ENCODE results near the gene CHST4. TPM values are rescaled to one million over a fixed set of nuclear protein-coding genes. Genes with fewer than 3 reads are reported as not detected.

CHST4 gene
- total RNA-seq, 2 donors from 2014 or later, result 0.18 to 1.2 TPM

- intact Hi-C loops (cut with DNase I), result no loop called here
- no peaks in the 10 kb centered on the region for H3K36me3 ChIP-seq
- H3K4me3 ChIP-seq, result no peak overlapping the region
- no peak overlapping the region for H3K27ac ChIP-seq
- no peaks in the 10 kb centered on the region for H3K27me3 ChIP-seq (replicated peaks; ENCODE audit: insufficient read depth)
- DNase-seq (ENCODE audit: low spot score), result no peak
- WGBS, result 92% methylated on average over 28 of the region's 28 CpGs
- H3K4me1 ChIP-seq (replicated peaks), result no peaks in the 10 kb centered on the region
- TF ChIP-seq POLR2AphosphoS5 (IDR thresholded peaks at IDR 0.05) (no peak), CTCF (IDR thresholded peaks at IDR 0.05) (no peak), POLR2A (IDR thresholded peaks at IDR 0.05) (no peak)
- no peaks in the 10 kb centered on the region for H3K9me3 ChIP-seq
Measured at GRCh38 chr16:71536752-71537499, 10.7 kb downstream of the CHST4 start.

- 68% methylated on average over 6 of the region's 6 CpGs for WGBS
- H3K27ac ChIP-seq, result no peak overlapping the region
- H3K4me3 ChIP-seq, result no peak overlapping the region
- TF ChIP-seq POLR2AphosphoS5 (IDR thresholded peaks at IDR 0.05), result peak; percentile 8
- peak in 3 of 4 experiments; percentile 37 to 56 (median 45) for TF ChIP-seq CTCF (IDR thresholded peaks at IDR 0.05)
- TF ChIP-seq POLR2A (IDR thresholded peaks at IDR 0.05), result no peak
- H3K27me3 ChIP-seq (replicated peaks; ENCODE audit: insufficient read depth), result no peaks in the 10 kb centered on the region
- no peaks in the 10 kb centered on the region for H3K36me3 ChIP-seq
- DNase-seq (ENCODE audit: low spot score), result peak; percentile 29
- no peaks in the 10 kb centered on the region for H3K9me3 ChIP-seq
- intact Hi-C loops (cut with DNase I), result no loop called here
- no peaks in the 10 kb centered on the region for H3K4me1 ChIP-seq (replicated peaks)
Measured at GRCh38 chr16:71537643-71538042, 11.4 kb downstream of the CHST4 start.

DNA sequence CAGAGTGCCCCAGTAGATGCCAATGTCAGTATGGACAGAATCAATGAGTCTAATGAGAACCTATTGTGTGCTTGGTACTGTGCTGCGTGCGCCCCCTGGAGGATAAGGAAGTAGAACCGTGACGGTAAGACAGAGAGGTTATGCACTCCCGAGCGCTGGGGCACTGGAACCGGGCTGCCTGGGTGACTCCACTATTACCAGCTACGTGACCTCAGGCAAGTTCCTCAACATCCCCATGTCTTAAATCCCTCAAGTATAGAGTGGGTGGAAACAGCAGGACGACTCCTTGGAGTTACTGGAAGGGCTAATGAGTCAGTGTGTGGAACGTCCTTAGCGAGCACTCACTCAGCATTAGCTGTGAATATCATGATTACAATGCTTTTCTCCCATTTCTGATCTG is 16.2 kb downstream of the CHST4 start:
- Histone ChIP-seq H3K27ac (no peak overlapping the region), H3K27me3 (replicated peaks; ENCODE audit: insufficient read depth) (no peaks in the 10 kb centered on the region), H3K4me1 (replicated peaks) (no peaks in the 10 kb centered on the region), H3K36me3 (no peaks in the 10 kb centered on the region), H3K9me3 (no peaks in the 10 kb centered on the region), H3K4me3 (no peak overlapping the region)
- intact Hi-C loops (cut with DNase I), result no loop called here
- DNase-seq (ENCODE audit: low spot score), result no peak
- 28% methylated on average over 11 of the region's 11 CpGs for WGBS
- no peak for TF ChIP-seq POLR2A (IDR thresholded peaks at IDR 0.05)
- no peak for TF ChIP-seq CTCF (IDR thresholded peaks at IDR 0.05)
- no peak for TF ChIP-seq POLR2AphosphoS5 (IDR thresholded peaks at IDR 0.05)

- H3K4me3 ChIP-seq, result no peak overlapping the region
- intact Hi-C loops (cut with DNase I), result no loop called here
- H3K27ac ChIP-seq, result no peak overlapping the region
- TF ChIP-seq CTCF (IDR thresholded peaks at IDR 0.05) (no peak), POLR2A (IDR thresholded peaks at IDR 0.05) (no peak)
- no peaks in the 10 kb centered on the region for H3K4me1 ChIP-seq (replicated peaks)
- H3K9me3 ChIP-seq, result no peaks in the 10 kb centered on the region
- H3K27me3 ChIP-seq (replicated peaks; ENCODE audit: insufficient read depth), result no peaks in the 10 kb centered on the region
- DNase-seq (ENCODE audit: low spot score), result no peak
- H3K36me3 ChIP-seq, result no peaks in the 10 kb centered on the region
Measured at GRCh38 chr16:71547168-71547567, 20.9 kb downstream of the CHST4 start.

Data from prostate gland (tissue), 2 donors.